ENCODE data around the gene LYRM4.

Gene LYRM4

GRCh38 chr6:5094327-5094726 is 166.4 kb downstream of the LYRM4 start (continued):
- TF ChIP-seq ELK4 (IDR thresholded peaks at IDR 0.05; ENCODE audit: borderline replicate concordance, low read depth, low read length) = no peak
- no peak for TF ChIP-seq OVOL3 (tag by site-specific recombination; IDR thresholded peaks at IDR 0.05)
- TF ChIP-seq TCF7L2 (IDR thresholded peaks at IDR 0.05; ENCODE audit: borderline replicate concordance, low read depth, low read length) = no peak

- H3K4me1 ChIP-seq (ENCODE audit: control insufficient read depth, insufficient read depth, low read length) = peaks cover 19% of the 10 kb centered on the region
- no peak overlapping the region for H3K4me3 ChIP-seq (ENCODE audit: low read depth, low read length)
- no peaks in the 10 kb centered on the region for H3K9me3 ChIP-seq (ENCODE audit: control insufficient read depth, insufficient read depth, low read depth, low read length)
- TF ChIP-seq ZNF830 (tag by site-specific recombination; IDR thresholded peaks at IDR 0.05; ENCODE audit: low read depth) = no peak
- TF ChIP-seq, protein P1, sequence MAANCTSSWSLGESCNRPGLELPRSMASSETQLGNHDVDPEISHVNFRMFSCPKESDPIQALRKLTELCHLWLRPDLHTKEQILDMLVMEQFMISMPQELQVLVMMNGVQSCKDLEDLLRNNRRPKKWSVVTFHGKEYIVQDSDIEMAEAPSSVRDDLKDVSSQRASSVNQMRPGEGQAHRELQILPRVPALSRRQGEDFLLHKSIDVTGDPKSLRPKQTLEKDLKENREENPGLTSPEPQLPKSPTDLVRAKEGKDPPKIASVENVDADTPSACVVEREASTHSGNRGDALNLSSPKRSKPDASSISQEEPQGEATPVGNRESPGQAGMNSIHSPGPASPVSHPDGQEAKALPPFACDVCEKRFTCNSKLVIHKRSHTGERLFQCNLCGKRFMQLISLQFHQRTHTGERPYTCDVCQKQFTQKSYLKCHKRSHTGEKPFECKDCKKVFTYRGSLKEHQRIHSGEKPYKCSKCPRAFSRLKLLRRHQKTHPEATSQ (tag by site-specific recombination; IDR thresholded peaks at IDR 0.05) = no peak
- TF ChIP-seq ZNF335 (tag by site-specific recombination; conservative IDR thresholded peaks at IDR 0.05) = peak; percentile 61
- H3K27ac ChIP-seq (ENCODE audit: extremely low read depth, low read depth, low read length) = no peak overlapping the region
- H3K36me3 ChIP-seq (ENCODE audit: control insufficient read depth in 2 of 2, insufficient read depth in 1 of 2, low read length in 2 of 2) = no peaks in the 10 kb centered on the region
- CTCF ChIA-PET = no interaction called here
- POLR2A ChIA-PET = no interaction called here
Observed at GRCh38 chr6:5093231-5094015, 167.3 kb downstream of the LYRM4 start.

GRCh38 chr6:5091210-5092069 is 169.3 kb downstream of the LYRM4 start:
- ChIA-PET CTCF (interaction anchor here (0.6 to 1.1 kb wide), 3 partner anchors 12 to 286 kb away, joined by 3 to 4 read pairs (median 4); no protein-coding TSS in a partner anchor), POLR2A (no interaction called here)
- no peaks in the 10 kb centered on the region for H3K9me3 ChIP-seq (ENCODE audit: control insufficient read depth, insufficient read depth, low read depth, low read length)
- peaks cover 19% of the 10 kb centered on the region for H3K4me1 ChIP-seq (ENCODE audit: control insufficient read depth, insufficient read depth, low read length)
- no peak overlapping the region for H3K4me3 ChIP-seq (ENCODE audit: low read depth, low read length)
- no peaks in the 10 kb centered on the region for H3K36me3 ChIP-seq (ENCODE audit: control insufficient read depth in 2 of 2, insufficient read depth in 1 of 2, low read length in 2 of 2)
- TF ChIP-seq ZNF473 (tag by site-specific recombination; IDR thresholded peaks at IDR 0.05) = no peak
- TF ChIP-seq ZNF76 (tag by site-specific recombination; IDR thresholded peaks at IDR 0.05; ENCODE audit: borderline replicate concordance, low read depth) = no peak
- TF ChIP-seq PRDM10 (tag by site-specific recombination; IDR thresholded peaks at IDR 0.05) = no peak
- no peak for TF ChIP-seq ZNF16 (tag by site-specific recombination; IDR thresholded peaks at IDR 0.05; ENCODE audit: low read depth)
- TF ChIP-seq, protein P2, sequence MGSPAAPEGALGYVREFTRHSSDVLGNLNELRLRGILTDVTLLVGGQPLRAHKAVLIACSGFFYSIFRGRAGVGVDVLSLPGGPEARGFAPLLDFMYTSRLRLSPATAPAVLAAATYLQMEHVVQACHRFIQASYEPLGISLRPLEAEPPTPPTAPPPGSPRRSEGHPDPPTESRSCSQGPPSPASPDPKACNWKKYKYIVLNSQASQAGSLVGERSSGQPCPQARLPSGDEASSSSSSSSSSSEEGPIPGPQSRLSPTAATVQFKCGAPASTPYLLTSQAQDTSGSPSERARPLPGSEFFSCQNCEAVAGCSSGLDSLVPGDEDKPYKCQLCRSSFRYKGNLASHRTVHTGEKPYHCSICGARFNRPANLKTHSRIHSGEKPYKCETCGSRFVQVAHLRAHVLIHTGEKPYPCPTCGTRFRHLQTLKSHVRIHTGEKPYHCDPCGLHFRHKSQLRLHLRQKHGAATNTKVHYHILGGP (tag by site-specific recombination; IDR thresholded peaks at IDR 0.05) = no peak
- no peak for TF ChIP-seq ZNF37A (tag by site-specific recombination; IDR thresholded peaks at IDR 0.05)
- no peak for TF ChIP-seq ZNF544 (tag by site-specific recombination; IDR thresholded peaks at IDR 0.05)
- no peak for TF ChIP-seq ZNF585B (tag by site-specific recombination; IDR thresholded peaks at IDR 0.05)
- no peak for TF ChIP-seq ZNF404 (tag by site-specific recombination; IDR thresholded peaks at IDR 0.05)
- TF ChIP-seq GLIS2 (tag by site-specific recombination; IDR thresholded peaks at IDR 0.05) = no peak
- no peak for TF ChIP-seq ZNF335 (tag by site-specific recombination; conservative IDR thresholded peaks at IDR 0.05)
- TF ChIP-seq ZNF529 (tag by site-specific recombination; IDR thresholded peaks at IDR 0.05; ENCODE audit: insufficient replicate concordance) = no peak
- no peak for TF ChIP-seq ZNF843 (tag by site-specific recombination; IDR thresholded peaks at IDR 0.05)
- H3K27ac ChIP-seq (ENCODE audit: extremely low read depth, low read depth, low read length) = no peak overlapping the region

All from HEK293 (cell line).